ENCODE measurements around the gene SIL1.
"Not testable (repeated sequence)": the region's sequence is repeated elsewhere in the genome, so short reads cannot be mapped to it uniquely, and the experiment has no call there.

SIL1 gene

DNA sequence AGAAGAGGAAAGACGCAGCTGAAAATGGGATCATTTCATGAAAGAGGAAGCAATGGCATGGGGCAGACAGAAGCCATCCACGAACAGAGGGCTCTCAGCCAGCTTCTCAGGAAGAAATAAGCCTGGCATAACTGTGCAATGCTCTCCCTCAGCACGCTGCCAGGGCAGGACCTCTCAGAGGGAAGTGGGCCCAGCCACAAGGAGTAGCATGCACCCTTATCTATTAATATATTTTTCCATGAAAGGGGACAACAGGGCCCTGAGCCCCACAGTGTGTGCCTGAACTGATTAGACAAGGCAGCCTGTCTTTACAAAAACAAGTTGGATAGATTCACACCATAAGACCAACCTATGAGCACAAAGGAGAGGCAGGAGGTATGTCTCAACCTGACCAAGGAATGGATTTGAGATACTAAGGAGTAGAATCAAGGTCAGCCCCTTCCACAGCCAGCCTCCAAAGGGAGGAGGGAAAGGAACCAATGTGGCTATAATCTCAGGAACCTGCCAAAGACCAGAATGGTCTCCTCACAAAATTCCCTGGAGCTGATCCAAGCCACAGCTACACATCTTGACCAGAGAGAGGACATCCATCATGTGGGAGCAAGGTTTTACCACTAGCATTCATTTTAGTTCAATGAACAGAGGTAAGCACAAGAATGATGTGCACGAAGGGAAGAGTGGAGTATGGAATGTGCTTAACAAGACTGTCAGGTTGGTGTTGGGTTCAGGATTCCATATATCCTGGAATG lies 154.8 kb downstream of the SIL1 start:
- H3K4me3 ChIP-seq (ENCODE audit: low read depth, low read length), result no peak overlapping the region
- DNase-seq (ENCODE audit: low read depth), result no peak

DNA sequence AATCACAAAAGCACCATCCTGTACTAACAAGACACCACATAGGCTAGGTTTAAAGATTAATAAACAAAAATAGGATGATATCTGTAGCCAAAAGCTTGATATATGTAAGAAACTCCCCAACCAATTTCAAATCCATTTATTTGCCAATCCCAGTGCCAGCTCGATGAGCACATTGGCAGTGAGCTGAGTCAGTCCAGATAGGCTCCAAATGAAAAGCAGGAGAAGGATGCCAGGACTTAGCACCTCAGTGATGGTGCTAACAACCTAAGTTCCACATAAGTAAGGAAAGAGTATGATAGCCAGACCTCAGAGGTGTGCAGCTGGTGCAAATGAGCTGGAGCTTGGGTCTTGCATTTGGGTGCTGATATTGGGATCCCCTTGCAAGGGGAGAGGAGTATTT lies 158.1 kb downstream of the SIL1 start:
- H3K4me3 ChIP-seq (ENCODE audit: low read depth, low read length), result no peak overlapping the region
- TF ChIP-seq, protein P1, sequence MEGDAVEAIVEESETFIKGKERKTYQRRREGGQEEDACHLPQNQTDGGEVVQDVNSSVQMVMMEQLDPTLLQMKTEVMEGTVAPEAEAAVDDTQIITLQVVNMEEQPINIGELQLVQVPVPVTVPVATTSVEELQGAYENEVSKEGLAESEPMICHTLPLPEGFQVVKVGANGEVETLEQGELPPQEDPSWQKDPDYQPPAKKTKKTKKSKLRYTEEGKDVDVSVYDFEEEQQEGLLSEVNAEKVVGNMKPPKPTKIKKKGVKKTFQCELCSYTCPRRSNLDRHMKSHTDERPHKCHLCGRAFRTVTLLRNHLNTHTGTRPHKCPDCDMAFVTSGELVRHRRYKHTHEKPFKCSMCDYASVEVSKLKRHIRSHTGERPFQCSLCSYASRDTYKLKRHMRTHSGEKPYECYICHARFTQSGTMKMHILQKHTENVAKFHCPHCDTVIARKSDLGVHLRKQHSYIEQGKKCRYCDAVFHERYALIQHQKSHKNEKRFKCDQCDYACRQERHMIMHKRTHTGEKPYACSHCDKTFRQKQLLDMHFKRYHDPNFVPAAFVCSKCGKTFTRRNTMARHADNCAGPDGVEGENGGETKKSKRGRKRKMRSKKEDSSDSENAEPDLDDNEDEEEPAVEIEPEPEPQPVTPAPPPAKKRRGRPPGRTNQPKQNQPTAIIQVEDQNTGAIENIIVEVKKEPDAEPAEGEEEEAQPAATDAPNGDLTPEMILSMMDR (conservative IDR thresholded peaks at IDR 0.05; ENCODE audit: low read depth, low read length), result no peak
- DNase-seq (ENCODE audit: low read depth), result no peak

More for the DNA sequence above, 154.8 kb downstream of the SIL1 start:
- TF ChIP-seq, protein P1 (conservative IDR thresholded peaks at IDR 0.05; ENCODE audit: low read depth, low read length), result no peak

DNA sequence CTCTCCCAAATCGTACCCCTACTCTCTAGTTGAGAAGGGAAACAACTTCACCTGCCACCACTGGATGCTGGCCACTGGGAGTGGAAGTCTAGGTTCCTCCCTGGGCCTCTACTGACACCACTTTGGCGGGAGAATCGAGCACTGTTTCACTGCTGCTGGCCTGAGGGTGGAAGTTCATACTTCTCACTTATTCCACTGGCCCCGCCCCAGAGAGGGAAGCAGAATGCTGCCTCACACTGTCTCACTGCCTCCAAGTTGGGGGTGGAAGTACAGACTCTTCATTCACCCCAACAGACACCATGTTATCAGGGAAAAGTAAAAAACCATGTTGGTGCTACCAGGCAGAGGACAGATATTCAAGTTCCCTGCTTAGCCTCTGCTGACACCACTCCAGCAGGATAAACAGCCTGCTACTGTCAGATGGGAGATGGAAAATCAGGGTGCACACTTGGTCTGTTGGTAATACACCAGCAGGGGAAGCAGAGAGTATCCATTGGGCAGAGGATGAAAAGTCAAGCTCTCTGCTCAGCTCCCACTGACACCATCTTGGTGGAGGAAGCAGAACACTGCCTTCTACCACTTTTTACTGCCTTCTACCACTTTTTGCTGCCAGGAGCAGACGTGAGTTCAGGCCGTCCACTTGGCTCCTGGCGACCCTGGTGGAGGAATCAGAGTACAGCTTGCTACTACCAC lies 159.4 kb downstream of the SIL1 start:
- H3K4me3 ChIP-seq (ENCODE audit: low read depth, low read length), result no peak overlapping the region
- no peak for DNase-seq (ENCODE audit: low read depth)
- TF ChIP-seq, protein P1 (conservative IDR thresholded peaks at IDR 0.05; ENCODE audit: low read depth, low read length), result peak; percentile 26

GRCh38 chr5:139037732-139038131 lies 160.4 kb downstream of the SIL1 start:
- TF ChIP-seq, protein P1 (conservative IDR thresholded peaks at IDR 0.05; ENCODE audit: low read depth, low read length), result no peak
- H3K4me3 ChIP-seq (ENCODE audit: low read depth, low read length), result no peak overlapping the region
- no peak for DNase-seq (ENCODE audit: low read depth)

DNA sequence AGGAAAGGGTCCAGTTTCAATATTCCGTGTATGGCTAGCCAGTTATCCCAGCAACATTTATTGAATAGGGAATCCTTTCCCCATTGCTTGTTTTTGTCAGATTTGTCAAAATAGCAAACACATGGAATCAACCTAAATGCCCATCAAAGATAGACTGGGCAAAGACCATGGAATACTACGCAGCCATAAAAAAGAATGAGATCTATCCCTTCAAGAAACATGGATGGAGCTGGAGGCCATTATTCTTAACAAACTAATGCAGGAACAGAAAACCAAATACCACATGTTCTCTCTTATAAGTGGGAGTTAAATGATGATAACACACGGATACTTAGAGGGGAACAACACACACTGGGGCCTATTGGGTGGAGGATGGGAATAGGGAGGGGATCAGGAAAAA lies 161.8 kb downstream of the SIL1 start:
- H3K4me3 ChIP-seq (ENCODE audit: low read depth, low read length); DNase-seq (ENCODE audit: low read depth): not testable (repeated sequence)

DNA sequence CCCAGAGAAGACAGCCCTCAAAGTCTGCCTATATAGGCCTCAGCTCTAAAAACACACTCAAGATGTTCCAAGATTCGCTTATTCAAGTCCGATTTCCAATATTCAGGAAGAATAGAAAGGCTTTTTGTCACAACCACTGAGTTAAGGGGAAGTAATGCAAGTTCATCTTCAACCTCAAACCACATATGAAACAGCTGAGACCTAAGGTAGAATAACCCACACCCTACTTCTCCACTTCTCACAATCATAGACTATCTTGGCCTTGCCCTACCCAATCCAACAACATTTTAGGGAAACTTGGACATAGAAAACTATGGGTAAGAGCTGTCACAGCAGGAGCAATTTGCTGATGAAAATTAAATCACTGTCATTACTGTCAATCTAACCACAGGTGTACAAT lies 171.0 kb downstream of the SIL1 start:
- TF ChIP-seq, protein P1 (conservative IDR thresholded peaks at IDR 0.05; ENCODE audit: low read depth, low read length), result no peak
- DNase-seq (ENCODE audit: low read depth), result no peak
- no peak overlapping the region for H3K4me3 ChIP-seq (ENCODE audit: low read depth, low read length)

- TF ChIP-seq, protein P1 (conservative IDR thresholded peaks at IDR 0.05; ENCODE audit: low read depth, low read length), result no peak
- no peak for DNase-seq (ENCODE audit: low read depth)
- H3K4me3 ChIP-seq (ENCODE audit: low read depth, low read length), result no peak overlapping the region
Measured at GRCh38 chr5:139025651-139026050, 172.5 kb downstream of the SIL1 start.

Data from choroid plexus epithelial cell (primary cell).